Daoy (cell line): ENCODE results near the gene MAPK12. TPM values are rescaled to one million over a fixed set of nuclear protein-coding genes. Genes with fewer than 3 reads are reported as not detected.
"Not testable (repeated sequence)": the region's sequence is repeated elsewhere in the genome, so short reads cannot be mapped to it uniquely, and the experiment has no call there.

ENCODE experiments used
- DNase-seq: peaks from one replicate; pipeline ENCODE4 v3.0.0-alpha.2; 2015; ENCODE audit warnings: low read depth
- total RNA-seq: library from RNA; depleted of rRNA; stranded (reverse); fragments of >200 nt; shearing (Covaris generic); gene quantifications from 2 replicates; pipeline ENCODE4 v1.2.3, GENCODE V29; 2014; rRNA removed

Gene MAPK12
- total RNA-seq, 1 experiment from 2014 or later, result 16.9 TPM

GRCh38 chr22:50216055-50216683 lies 45.3 kb downstream of the MAPK12 start:
- DNase-seq, result no peak

GRCh38 chr22:50215297-50216054 lies 46.0 kb downstream of the MAPK12 start:
- DNase-seq, result no peak

GRCh38 chr22:50213263-50213662 lies 48.2 kb downstream of the MAPK12 start:
- no peak for DNase-seq

- DNase-seq, result no peak
These were observed 50.3 kb downstream of the MAPK12 start for GRCh38 chr22:50211147-50211546.

- no peak for DNase-seq
These were observed 50.9 kb downstream of the MAPK12 start for GRCh38 chr22:50210378-50211139.

- DNase-seq, result peak; percentile 68
These were observed 51.6 kb downstream of the MAPK12 start for GRCh38 chr22:50209893-50210292.

- no peak for DNase-seq
These were observed 52.3 kb downstream of the MAPK12 start for GRCh38 chr22:50208939-50209892.

GRCh38 chr22:50208430-50208938 lies 53.0 kb downstream of the MAPK12 start:
- no peak for DNase-seq

GRCh38 chr22:50207383-50208140 lies 53.9 kb downstream of the MAPK12 start:
- DNase-seq, result no peak

GRCh38 chr22:50206599-50206998 lies 54.9 kb downstream of the MAPK12 start:
- no peak for DNase-seq

- DNase-seq, result no peak
These were observed 55.5 kb downstream of the MAPK12 start for GRCh38 chr22:50205781-50206569.

- not testable (repeated sequence) for DNase-seq
These were observed 56.5 kb downstream of the MAPK12 start for GRCh38 chr22:50204998-50205397.

- no peak for DNase-seq
These were observed 56.9 kb downstream of the MAPK12 start for GRCh38 chr22:50204571-50204970.

GRCh38 chr22:50203288-50203687 lies 58.2 kb downstream of the MAPK12 start:
- no peak for DNase-seq

Other genes with a start within 250 kb of the MAPK12 start
- not detected in 2 replicates for gene IL17REL, start 248.9 kb downstream of the MAPK12 start, total RNA-seq
- not detected in 2 replicates for gene TTLL8, start 203.4 kb downstream of the MAPK12 start, total RNA-seq
- not detected in 2 replicates for gene MLC1, start 176.3 kb downstream of the MAPK12 start, total RNA-seq
- 0.11 TPM in 1 of 2 replicates, not detected in the other for gene MOV10L1, start 171.7 kb downstream of the MAPK12 start, total RNA-seq
- 0.48 and 1.5 TPM in 2 replicates for gene PANX2, start 91.0 kb downstream of the MAPK12 start, total RNA-seq
- gene TRABD, start 75.8 kb downstream of the MAPK12 start, total RNA-seq, result 21.8 and 26.3 TPM in 2 replicates
- gene SELENOO, start 60.7 kb downstream of the MAPK12 start, total RNA-seq, result 19.1 and 20.5 TPM in 2 replicates
- gene TUBGCP6, start 16.7 kb downstream of the MAPK12 start, total RNA-seq, result 9.0 and 17.3 TPM in 2 replicates
- gene HDAC10, start 10.4 kb downstream of the MAPK12 start, total RNA-seq, result 5.1 and 18.1 TPM in 2 replicates
- 1.3 and 4.8 TPM in 2 replicates for gene MAPK11, start 8.7 kb upstream of the MAPK12 start, total RNA-seq
- 35.8 and 42.4 TPM in 2 replicates for gene PLXNB2, start 46.0 kb upstream of the MAPK12 start, total RNA-seq
- 0.09 and 1.3 TPM in 2 replicates for gene DENND6B, start 65.3 kb upstream of the MAPK12 start, total RNA-seq
- gene PPP6R2, start 81.6 kb upstream of the MAPK12 start, total RNA-seq, result 29.3 and 39.1 TPM in 2 replicates
- 40.5 and 47.0 TPM in 2 replicates for gene SBF1, start 213.4 kb upstream of the MAPK12 start, total RNA-seq
- gene ADM2, start 219.9 kb upstream of the MAPK12 start, total RNA-seq, result 0.03 and 0.23 TPM in 2 replicates
- gene MIOX, start 225.2 kb upstream of the MAPK12 start, total RNA-seq, result not detected in 2 replicates
- gene LMF2, start 246.0 kb upstream of the MAPK12 start, total RNA-seq, result 13.9 and 25.4 TPM in 2 replicates
- 70.7 and 85.0 TPM in 2 replicates for gene NCAPH2, start 246.5 kb upstream of the MAPK12 start, total RNA-seq